H54 (cell line): ENCODE results near the gene L1CAM.

Experiments used
- DNase-seq: peaks from one replicate; pipeline ENCODE4 v3.0.0; 2011; ENCODE audit warnings: low spot score, mixed read lengths; ENCODE audit not compliant: insufficient read length
- FAIRE-seq: peaks from 3 replicates; lab custom pipeline; 2011; peaks lifted over from hg19 to GRCh38; lab: Jason Lieb, UNC
- POLR2A ChIP-seq: IDR thresholded peaks from 2 replicates; pipeline ENCODE4 v1.6.1; 2011; ENCODE audit warnings: low read depth, mild to moderate bottlenecking, low read length

L1CAM gene

GRCh38 chrX:153885968-153886903 lies at the start of gene L1CAM:
L1CAM (minus strand) TSS chrX:153886173; CDS start chrX:153875836, 10,337 bp downstream.
- TF ChIP-seq POLR2A: peak; percentile 30; the same call in 1 of the 2 replicates
- DNase-seq (peak; percentile 57), FAIRE-seq (no peak)

- DNase-seq (no peak), FAIRE-seq (no peak)
- no peak for TF ChIP-seq POLR2A
Observed at GRCh38 chrX:153935326-153935851, 49.4 kb upstream of the L1CAM start.

- TF ChIP-seq POLR2A: peak; percentile 64; the same call in 1 of the 2 replicates
- DNase-seq: peak; percentile 91
- no peak for FAIRE-seq
Observed at GRCh38 chrX:153934762-153935325, 48.9 kb upstream of the L1CAM start, which contains the start of gene NAA10. NAA10 (minus strand) TSS chrX:153935037; CDS start chrX:153934904, 133 bp downstream.

- FAIRE-seq (no peak), DNase-seq (no peak)
- no peak for TF ChIP-seq POLR2A
Observed at GRCh38 chrX:153934148-153934761, 48.3 kb upstream of the L1CAM start.

- no peak for DNase-seq
- FAIRE-seq: no peak
- TF ChIP-seq POLR2A: no peak
Observed at GRCh38 chrX:153933748-153934147, 47.8 kb upstream of the L1CAM start.

GRCh38 chrX:153932220-153932915 lies 46.4 kb upstream of the L1CAM start:
- no peak for FAIRE-seq
- no peak for TF ChIP-seq POLR2A
- no peak for DNase-seq

- no peak for DNase-seq
- FAIRE-seq: no peak
- TF ChIP-seq POLR2A: no peak
Observed at GRCh38 chrX:153931748-153932147, 45.8 kb upstream of the L1CAM start.

- no peak for FAIRE-seq
- no peak for TF ChIP-seq POLR2A
- DNase-seq: no peak
Observed at GRCh38 chrX:153931151-153931550, 45.2 kb upstream of the L1CAM start.

GRCh38 chrX:153930011-153930910 lies 44.3 kb upstream of the L1CAM start:
- no peak for DNase-seq
- no peak for FAIRE-seq
- TF ChIP-seq POLR2A: no peak

GRCh38 chrX:153929576-153929975 lies 43.6 kb upstream of the L1CAM start:
- no peak for TF ChIP-seq POLR2A
- DNase-seq: no peak
- no peak for FAIRE-seq

- FAIRE-seq: no peak
- no peak for TF ChIP-seq POLR2A
- no peak for DNase-seq
Observed at GRCh38 chrX:153928846-153929245, 42.9 kb upstream of the L1CAM start.
